Spleen (tissue), 11 donors: ENCODE results near the gene OR52K1. TPM values are rescaled to one million over a fixed set of nuclear protein-coding genes. Genes with fewer than 3 reads are reported as not detected.

Experiments used
- DNase-seq: peaks from one replicate; pipeline ENCODE4 v3.0.0-alpha.2; 2020
- H3K27ac ChIP-seq, 8 donors: fragments of 200-600 bp; sonication (generic) in 7 of 8; 1 replicate in 4 of 8; 2 replicates in 4 of 8; pipeline versions ENCODE4 v1.5.0 to v1.8.0; 2016 to 2021; ENCODE audit warnings: inconsistent platforms in 4 of 8, mild to moderate bottlenecking in 4 of 8, moderate library complexity in 1 of 8
- H3K27me3 ChIP-seq, 7 donors: fragments of 200-600 bp; sonication (generic) in 6 of 7; replicated peaks in 1 of 7; 1 replicate in 4 of 7; 2 replicates in 3 of 7; pipeline versions ENCODE4 v1.5.0 to v1.8.0; 2016 to 2021; ENCODE audit warnings: inconsistent platforms in 3 of 7, mild to moderate bottlenecking in 1 of 7
- H3K36me3 ChIP-seq, 6 donors: fragments of 200-600 bp; sonication (generic) in 5 of 6; 1 replicate in 4 of 6; 2 replicates in 2 of 6; pipeline versions ENCODE4 v1.5.0 to v1.8.0; 2016 to 2021; ENCODE audit warnings: inconsistent platforms in 2 of 6
- H3K4me1 ChIP-seq, 6 donors: fragments of 200-600 bp; sonication (generic) in 5 of 6; 1 replicate in 3 of 6; 2 replicates in 3 of 6; pipeline versions ENCODE4 v1.5.0 to v1.8.0; 2016 to 2021; ENCODE audit warnings: inconsistent platforms in 3 of 6
- H3K4me3 ChIP-seq, 8 donors: fragments of 200-600 bp; sonication (generic) in 7 of 8; 1 replicate in 4 of 8; 2 replicates in 4 of 8; pipeline versions ENCODE4 v1.5.0 to v1.8.0; 2016 to 2021; ENCODE audit warnings: inconsistent platforms in 4 of 8, mild to moderate bottlenecking in 4 of 8, moderate library complexity in 2 of 8
- H3K9me3 ChIP-seq, 8 donors: fragments of 200-600 bp; sonication (generic) in 7 of 8; 1 replicate in 4 of 8; 2 replicates in 4 of 8; pipeline versions ENCODE4 v1.5.0 to v1.8.0; 2016 to 2021; ENCODE audit warnings: inconsistent platforms in 4 of 8
- POLR2A ChIP-seq, 3 donors: fragments of 450-650 bp; IDR thresholded peaks; one replicate each; pipeline ENCODE4 v1.5.1; 2017; ENCODE audit warnings: antibody characterized with exemption in 3 of 3, mild to moderate bottlenecking in 1 of 3
- POLR2AphosphoS5 ChIP-seq, 3 donors: sonication (generic); formaldehyde crosslinking; IDR thresholded peaks; one replicate each; pipeline ENCODE4 v1.5.1; 2017; ENCODE audit warnings: antibody characterized with exemption in 3 of 3
- WGBS, 5 donors: extraction: QIAGEN DNeasy Blood & Tissue Kit in 3 of 5; methylation state at CpG; one replicate each; pipeline versions ENCODE4 v1.1.5 to v1.1.7; 2013 to 2018; 5-methylcytosine and 5-hydroxymethylcytosine counted together
- intact Hi-C: fragments of 100-400 bp; cut with DNase I; formaldehyde crosslinking; loops from one replicate; pipeline ENCODE4 v1.15.0; 2023; ENCODE audit warnings: low total_unique reads
- polyA plus RNA-seq, 3 donors: library from polyadenylated mRNA; stranded (reverse); fragments of 200-250 nt; gene quantifications; one replicate each; pipeline ENCODE4 v1.2.1, GENCODE V29; 2013
- total RNA-seq, 7 donors: library from RNA; depleted of rRNA in 3 of 7; stranded (reverse); fragments of >200 nt in 3 of 7; fragmentation: NEBNext Ultra II Directional in 4 of 7; extraction: Animal tissue kit (Norgen Biotek cat#: 25700) in 4 of 7; gene quantifications; one replicate each; pipeline versions ENCODE4 v1.1.0 to v1.2.1, GENCODE V29; 2016 to 2021
- TF ChIP-seq, protein P1 (sequence below), 11 experiments: fragments of 200-600 bp in 7 of 11; fragments of 450-650 bp in 4 of 11; sonication (generic) in 4 of 11; IDR thresholded peaks in 8 of 11; conservative IDR thresholded peaks in 3 of 11; 1 replicate in 7 of 11; 2 replicates in 4 of 11; pipeline versions ENCODE4 v1.4.0 to v1.8.0; 2016 to 2021; ENCODE audit warnings: antibody characterized with exemption in 11 of 11, inconsistent platforms in 4 of 11, mild to moderate bottlenecking in 1 of 11
- donor health status: healthy with polysubstance abuse.
- donor health status: DM: no; HTN: no; CAD: no; lungs with moderate emphysema.
- donor health status: DM: no; HTN: no; CAD: no.
- donor health status: Bipolar disorder and iron deficiency.
- donor health status: healthy.
- donor health status: DM: no; HTN: no; CAD: no.
- donor health status: DM: yes; HTN: yes; CAD: no.

Gene OR52K1
- total and polyA plus RNA-seq, 10 donors: 0.09 to 0.85 (median 0.30) TPM; not detected in 3

DNA sequence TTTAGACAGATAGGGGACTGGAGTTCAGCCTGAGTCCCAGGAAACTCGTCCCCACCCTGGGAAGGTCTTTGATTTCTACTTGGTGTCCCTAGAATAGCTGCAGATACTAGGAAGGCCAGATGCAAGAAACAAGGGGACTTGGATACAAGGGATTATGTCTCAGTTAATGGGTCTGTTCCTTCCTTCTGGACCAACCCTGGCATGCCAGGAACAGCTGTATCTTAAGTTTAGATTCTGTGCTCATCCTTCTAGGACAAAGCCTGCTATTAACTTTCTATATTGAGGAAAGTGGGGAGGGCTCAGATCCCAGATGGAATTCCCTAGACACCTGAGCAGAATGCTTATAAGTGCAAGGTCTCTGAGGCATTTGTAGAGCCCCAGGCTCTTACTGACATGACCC lies 58.6 kb downstream of the OR52K1 start:
- no peak for TF ChIP-seq POLR2AphosphoS5 (IDR thresholded peaks at IDR 0.05)
- TF ChIP-seq, protein P1, sequence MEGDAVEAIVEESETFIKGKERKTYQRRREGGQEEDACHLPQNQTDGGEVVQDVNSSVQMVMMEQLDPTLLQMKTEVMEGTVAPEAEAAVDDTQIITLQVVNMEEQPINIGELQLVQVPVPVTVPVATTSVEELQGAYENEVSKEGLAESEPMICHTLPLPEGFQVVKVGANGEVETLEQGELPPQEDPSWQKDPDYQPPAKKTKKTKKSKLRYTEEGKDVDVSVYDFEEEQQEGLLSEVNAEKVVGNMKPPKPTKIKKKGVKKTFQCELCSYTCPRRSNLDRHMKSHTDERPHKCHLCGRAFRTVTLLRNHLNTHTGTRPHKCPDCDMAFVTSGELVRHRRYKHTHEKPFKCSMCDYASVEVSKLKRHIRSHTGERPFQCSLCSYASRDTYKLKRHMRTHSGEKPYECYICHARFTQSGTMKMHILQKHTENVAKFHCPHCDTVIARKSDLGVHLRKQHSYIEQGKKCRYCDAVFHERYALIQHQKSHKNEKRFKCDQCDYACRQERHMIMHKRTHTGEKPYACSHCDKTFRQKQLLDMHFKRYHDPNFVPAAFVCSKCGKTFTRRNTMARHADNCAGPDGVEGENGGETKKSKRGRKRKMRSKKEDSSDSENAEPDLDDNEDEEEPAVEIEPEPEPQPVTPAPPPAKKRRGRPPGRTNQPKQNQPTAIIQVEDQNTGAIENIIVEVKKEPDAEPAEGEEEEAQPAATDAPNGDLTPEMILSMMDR (IDR thresholded peaks at IDR 0.05 in 8 of 11, conservative IDR thresholded peaks at IDR 0.05 in 3 of 11): no peak
- TF ChIP-seq POLR2A (IDR thresholded peaks at IDR 0.05): no peak
- H3K27me3 ChIP-seq: peaks cover 0 to 7% (median 0%) of the 10 kb centered on the region in 7 donors
- 0 to 45% (median 25%) methylated on average over 1 of the region's 1 CpG for WGBS, 5 donors
- no peaks in the 10 kb centered on the region for H3K36me3 ChIP-seq
- intact Hi-C loops: no loop called here
- no peaks in the 10 kb centered on the region for H3K9me3 ChIP-seq
- no peak overlapping the region for H3K27ac ChIP-seq
- DNase-seq: no peak
- no peak overlapping the region for H3K4me3 ChIP-seq
- H3K4me1 ChIP-seq: no peaks in the 10 kb centered on the region

Other genes starting within 250 kb of the OR52K1 start
- gene OR52B4, start 114.3 kb upstream of the OR52K1 start, total RNA-seq: not detected
- gene OR52B4, start 114.3 kb upstream of the OR52K1 start, polyA plus RNA-seq: not detected
- 10 to 100 TPM; 28.0 to 43.3 (median 32.3) TPM for gene TRIM21, start 88.9 kb upstream of the OR52K1 start, total RNA-seq
- gene TRIM21, start 88.9 kb upstream of the OR52K1 start, polyA plus RNA-seq: 10 to 100 TPM; 20.3 to 36.0 (median 20.6) TPM
- gene OR52K2, start 33.4 kb upstream of the OR52K1 start, total RNA-seq: 1 to 10 TPM in 3 of 7 donors, under 1 TPM in 2, not detected in 2; 0.94 to 1.4 (median 1.1) TPM
- gene OR52K2, start 33.4 kb upstream of the OR52K1 start, polyA plus RNA-seq: not detected
- not detected for gene OR52M1, start 62.5 kb downstream of the OR52K1 start, total RNA-seq
- gene OR52M1, start 62.5 kb downstream of the OR52K1 start, polyA plus RNA-seq: not detected
- not detected for gene OR52I2, start 99.1 kb downstream of the OR52K1 start, total RNA-seq
- gene OR52I2, start 99.1 kb downstream of the OR52K1 start, polyA plus RNA-seq: not detected
- gene OR52I1, start 111.4 kb downstream of the OR52K1 start, total RNA-seq: not detected
- not detected for gene OR52I1, start 111.4 kb downstream of the OR52K1 start, polyA plus RNA-seq
- 10 to 100 TPM; 12.2 to 22.9 (median 19.5) TPM for gene TRIM68, start 125.6 kb downstream of the OR52K1 start, total RNA-seq
- gene TRIM68, start 125.6 kb downstream of the OR52K1 start, polyA plus RNA-seq: 1 to 10 TPM; 3.4 to 7.2 (median 4.0) TPM
- not detected for gene OR51D1, start 154.8 kb downstream of the OR52K1 start, total RNA-seq
- not detected for gene OR51D1, start 154.8 kb downstream of the OR52K1 start, polyA plus RNA-seq
- not detected for gene OR51E1, start 161.3 kb downstream of the OR52K1 start, total RNA-seq
- gene OR51E1, start 161.3 kb downstream of the OR52K1 start, polyA plus RNA-seq: under 1 TPM; 0.04 to 0.18 (median 0.06) TPM
- gene OR51E2, start 215.2 kb downstream of the OR52K1 start, total RNA-seq: not detected
- under 1 TPM in 2 of 3 donors, not detected in 1; 0.05 to 0.09 TPM for gene OR51E2, start 215.2 kb downstream of the OR52K1 start, polyA plus RNA-seq
- not detected for gene MMP26, start 222.1 kb downstream of the OR52K1 start, total RNA-seq
- gene MMP26, start 222.1 kb downstream of the OR52K1 start, polyA plus RNA-seq: not detected